ENCODE measurements around the gene ISLR2. TPM values are rescaled to one million over a fixed set of nuclear protein-coding genes. Genes with fewer than 3 reads are reported as not detected.
A peak's percentile ranks its signal among the peaks of the same experiment; 100 is the strongest.

The ISLR2 gene
- total and polyA plus RNA-seq, 12 donors, result 1.2 to 8.7 (median 2.5) TPM

GRCh38 chr15:74179983-74180880, 49.8 kb downstream of the ISLR2 start:
- intact Hi-C loops (cut with DNase I), result loop anchor here in 4 of 10 donors (1.0 to 5.0 kb wide), 5 partner anchors 43 to 137 kb away; no protein-coding TSS in a partner anchor
- H3K9me3 ChIP-seq, result no peaks in the 10 kb centered on the region
- H3K27ac ChIP-seq, result peak overlapping the region; percentile 41 to 84 (median 76)
- peaks cover 14 to 59% (median 46%) of the 10 kb centered on the region in 9 donors for H3K4me1 ChIP-seq
- H3K4me3 ChIP-seq, result peak overlapping the region in 2 of 10 donors; percentile 8 to 16
- peak; percentile 48 to 50 for DNase-seq
- ATAC-seq, result peak; percentile 54 to 68 (median 64)
- H3K27me3 ChIP-seq, result no peaks in the 10 kb centered on the region
- 52 to 59% methylated on average over 17 of the region's 17 CpGs for WGBS, 2 donors
- no peaks in the 10 kb centered on the region for H3K36me3 ChIP-seq
- TF ChIP-seq CTCF (IDR thresholded peaks at IDR 0.05), result peak in 2 of 9 donors; percentile 11 to 33

- H3K4me3 ChIP-seq, result no peak overlapping the region
- ATAC-seq, result no peak
- H3K36me3 ChIP-seq, result no peaks in the 10 kb centered on the region
- DNase-seq, result no peak
- peaks cover 14 to 51% (median 46%) of the 10 kb centered on the region in 9 donors for H3K4me1 ChIP-seq
- no peaks in the 10 kb centered on the region for H3K27me3 ChIP-seq
- peak overlapping the region in 9 of 10 donors; percentile 41 to 84 (median 76) for H3K27ac ChIP-seq
- H3K9me3 ChIP-seq, result no peaks in the 10 kb centered on the region
- intact Hi-C loops (cut with DNase I), result loop anchor here in 2 of 10 donors (1.0 to 5.0 kb wide), 4 partner anchors 44 to 136 kb away; no protein-coding TSS in a partner anchor
- 82 to 85% methylated on average over 21 of the region's 21 CpGs for WGBS, 2 donors
- no peak for TF ChIP-seq CTCF (IDR thresholded peaks at IDR 0.05)
Measured at GRCh38 chr15:74180881-74181602, 50.7 kb downstream of the ISLR2 start.

GRCh38 chr15:74182131-74182530, 51.7 kb downstream of the ISLR2 start:
- 92 to 96% methylated on average over 8 of the region's 8 CpGs for WGBS, 2 donors
- intact Hi-C loops (cut with DNase I), result loop anchor here in 1 of 10 donors (5.0 kb wide), 1 partner anchor 135 kb away; no protein-coding TSS in a partner anchor
- no peak overlapping the region for H3K27ac ChIP-seq
- H3K4me1 ChIP-seq, result peaks cover 14 to 40% (median 35%) of the 10 kb centered on the region in 9 donors
- H3K4me3 ChIP-seq, result no peak overlapping the region
- H3K36me3 ChIP-seq, result no peaks in the 10 kb centered on the region
- H3K9me3 ChIP-seq, result no peaks in the 10 kb centered on the region
- no peak for ATAC-seq
- no peak for TF ChIP-seq CTCF (IDR thresholded peaks at IDR 0.05)
- H3K27me3 ChIP-seq, result no peaks in the 10 kb centered on the region
- DNase-seq, result no peak

GRCh38 chr15:74184582-74185091, 54.3 kb downstream of the ISLR2 start:
- H3K9me3 ChIP-seq, result no peaks in the 10 kb centered on the region
- H3K27me3 ChIP-seq, result no peaks in the 10 kb centered on the region
- no peak for DNase-seq
- intact Hi-C loops (cut with DNase I), result loop anchor here in 1 of 10 donors (5.0 kb wide), 1 partner anchor 133 kb away; no protein-coding TSS in a partner anchor
- peaks cover 6 to 17% (median 14%) of the 10 kb centered on the region in 9 donors for H3K4me1 ChIP-seq
- ATAC-seq, result no peak
- WGBS, 2 donors, result 84 to 93% methylated on average over 12 of the region's 12 CpGs
- H3K27ac ChIP-seq, result no peak overlapping the region
- H3K36me3 ChIP-seq, result no peaks in the 10 kb centered on the region
- no peak for TF ChIP-seq CTCF (IDR thresholded peaks at IDR 0.05)
- H3K4me3 ChIP-seq, result no peak overlapping the region

Data from heart right ventricle (tissue), 16 donors.